ENCODE measurements around the gene BMP8B.
"Not testable (repeated sequence)": the region's sequence is repeated elsewhere in the genome, so short reads cannot be mapped to it uniquely, and the experiment has no call there.

Gene BMP8B, protein sequence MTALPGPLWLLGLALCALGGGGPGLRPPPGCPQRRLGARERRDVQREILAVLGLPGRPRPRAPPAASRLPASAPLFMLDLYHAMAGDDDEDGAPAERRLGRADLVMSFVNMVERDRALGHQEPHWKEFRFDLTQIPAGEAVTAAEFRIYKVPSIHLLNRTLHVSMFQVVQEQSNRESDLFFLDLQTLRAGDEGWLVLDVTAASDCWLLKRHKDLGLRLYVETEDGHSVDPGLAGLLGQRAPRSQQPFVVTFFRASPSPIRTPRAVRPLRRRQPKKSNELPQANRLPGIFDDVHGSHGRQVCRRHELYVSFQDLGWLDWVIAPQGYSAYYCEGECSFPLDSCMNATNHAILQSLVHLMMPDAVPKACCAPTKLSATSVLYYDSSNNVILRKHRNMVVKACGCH

DNA sequence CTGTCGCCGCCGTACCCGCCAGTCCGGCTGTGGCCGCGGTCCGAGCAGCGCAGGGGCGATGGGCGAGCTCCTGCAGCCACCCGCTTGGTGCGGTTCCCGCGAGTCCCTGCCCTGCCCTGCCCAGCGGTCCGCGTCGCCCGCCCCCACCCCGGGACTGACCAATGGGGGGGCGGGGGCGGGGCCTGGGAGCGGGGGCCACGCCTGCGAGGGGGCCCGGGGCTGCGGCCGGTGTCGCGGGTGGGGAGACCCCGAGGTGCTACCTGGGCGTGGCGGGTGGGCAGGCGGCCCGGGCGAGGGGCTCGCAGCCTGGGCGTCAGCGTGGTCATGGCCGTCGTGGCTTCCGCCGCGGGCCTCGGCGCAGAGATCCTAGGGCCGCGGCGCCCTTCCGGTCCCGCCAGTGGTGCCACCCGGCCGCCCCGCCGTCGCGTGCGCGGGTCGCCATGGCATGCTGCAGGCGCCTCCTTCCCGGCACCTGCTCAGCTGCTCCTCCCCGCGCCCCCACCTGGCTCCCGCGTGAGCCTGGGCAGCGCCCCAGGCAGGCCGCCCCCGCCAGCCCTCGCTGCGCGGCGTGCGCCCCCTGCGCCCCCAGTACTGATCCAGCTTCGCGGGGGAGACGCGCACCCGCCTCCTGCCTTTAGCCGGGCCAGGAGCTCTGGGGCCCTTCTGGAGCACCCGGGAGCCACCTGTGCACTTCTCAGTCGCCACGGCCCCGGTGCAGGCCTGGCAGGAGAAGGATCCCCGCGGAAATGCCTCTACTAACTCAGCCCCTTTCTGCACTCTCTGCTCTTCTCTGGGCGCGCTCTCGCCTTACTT is at the start of gene BMP8B:
Gene BMP8B (minus strand): TSS at position 108 of the 813 bp plus-strand sequence. CDS start 380 bp downstream, outside the sequence.
- DNase-seq: no peak

DNA sequence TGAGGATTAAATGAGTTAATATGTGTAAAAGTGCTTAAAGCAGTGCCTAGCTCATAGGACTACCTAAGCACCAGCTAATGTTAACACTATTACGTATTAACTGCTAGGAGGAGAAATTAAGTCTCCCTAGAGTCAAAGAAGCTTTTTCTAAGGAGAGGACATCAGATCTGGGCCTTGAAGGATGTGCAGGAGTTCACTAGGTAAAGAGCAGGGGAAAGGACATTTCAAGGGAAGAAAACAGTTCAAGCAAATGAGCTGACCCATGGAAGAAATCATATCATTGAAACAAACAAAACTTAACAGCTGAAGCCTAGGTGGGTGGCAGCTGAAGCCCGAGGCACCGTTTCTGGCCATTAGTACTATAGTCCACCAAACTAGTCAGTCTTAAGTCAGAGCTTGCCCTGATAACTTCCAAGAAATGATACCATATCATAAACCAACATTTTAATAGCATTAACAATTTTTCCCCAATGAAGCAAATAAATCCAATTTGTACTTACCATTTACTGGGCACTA is 48.0 kb upstream of the BMP8B start:
- no peak for DNase-seq

DNA sequence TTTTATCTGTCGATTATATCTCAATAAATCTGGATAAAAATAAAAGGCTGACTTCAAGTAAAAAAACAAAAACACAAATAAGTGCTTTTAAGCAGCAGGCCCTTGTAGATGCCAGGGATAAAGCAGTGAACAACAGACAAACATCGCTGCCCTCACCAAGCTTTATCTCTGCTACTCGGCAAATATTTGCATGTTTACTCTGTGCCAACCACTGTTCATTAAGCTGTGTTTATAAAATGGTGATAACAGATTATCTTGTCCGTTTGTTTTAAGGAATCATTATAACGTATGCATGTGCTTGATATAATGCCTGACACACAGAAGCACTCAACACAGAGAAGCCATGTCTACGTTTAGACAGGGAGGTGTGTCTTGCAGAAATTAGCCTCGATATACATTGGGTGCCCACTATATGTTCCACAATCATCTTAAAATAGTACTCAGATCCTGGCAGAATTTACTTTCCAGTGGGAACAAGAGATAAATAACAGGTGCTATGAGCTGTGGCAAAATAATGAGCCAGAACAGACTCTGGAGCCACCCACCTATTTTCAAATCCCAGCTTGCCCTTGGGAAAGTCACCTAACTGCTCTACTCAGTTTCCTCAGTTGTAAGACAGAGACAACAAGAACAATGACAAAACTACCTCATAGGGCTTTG is 47.4 kb upstream of the BMP8B start:
- DNase-seq: no peak

DNA sequence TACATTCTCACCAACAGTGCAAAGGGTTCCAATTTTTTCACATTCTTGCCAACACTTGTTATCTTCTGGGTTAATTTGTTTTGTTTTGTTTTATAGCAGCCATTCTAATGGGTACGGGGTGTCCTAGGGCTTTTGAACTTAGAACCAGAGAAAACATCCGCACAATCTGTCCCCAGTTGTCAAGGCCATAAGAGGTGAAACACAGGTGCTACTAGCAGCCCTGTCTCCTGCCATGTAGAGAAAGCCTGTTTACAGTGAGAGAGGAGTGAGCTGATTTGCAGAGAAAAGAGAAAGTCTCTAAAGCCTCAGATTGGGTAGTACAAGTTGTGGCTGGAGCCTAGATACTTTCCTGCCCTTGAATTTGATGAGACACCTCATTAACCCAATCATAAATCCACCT is 46.4 kb upstream of the BMP8B start:
- DNase-seq: no peak

DNA sequence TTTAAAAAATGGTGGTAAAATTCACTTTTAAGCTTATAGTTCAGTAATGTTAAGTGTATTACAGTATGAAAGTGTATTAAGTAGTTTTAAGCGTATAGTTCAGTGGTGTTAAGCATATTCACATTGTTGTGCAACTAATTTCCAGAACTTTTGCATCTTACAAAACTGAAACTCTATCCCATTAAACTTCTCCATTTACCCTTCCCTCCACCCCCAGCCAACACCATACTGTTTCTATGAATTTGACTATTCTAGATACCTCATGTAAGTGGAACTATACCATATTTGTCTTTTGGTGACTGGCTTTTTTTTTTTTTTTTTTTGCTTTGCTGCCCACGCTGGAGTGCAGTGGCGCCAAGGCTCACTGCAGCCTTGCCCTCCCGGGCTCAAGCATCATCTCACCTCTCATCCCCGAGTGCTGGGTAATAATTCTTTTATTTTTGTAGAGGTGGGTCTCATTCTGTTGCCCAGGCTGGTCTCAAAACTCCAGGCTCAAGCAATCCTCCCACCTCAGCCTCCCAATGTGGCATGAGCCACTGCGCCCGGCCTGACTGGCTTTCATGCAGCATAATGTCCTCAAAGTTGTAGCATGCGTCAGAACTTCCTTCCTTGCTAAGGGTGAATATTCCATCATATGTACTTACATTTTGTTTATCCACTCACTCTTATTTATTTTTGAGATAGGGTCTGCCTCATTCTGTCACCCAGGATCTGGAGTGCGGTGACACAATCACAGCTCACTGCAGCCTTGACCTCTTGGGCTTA is 45.1 kb upstream of the BMP8B start:
- no peak for DNase-seq

DNA sequence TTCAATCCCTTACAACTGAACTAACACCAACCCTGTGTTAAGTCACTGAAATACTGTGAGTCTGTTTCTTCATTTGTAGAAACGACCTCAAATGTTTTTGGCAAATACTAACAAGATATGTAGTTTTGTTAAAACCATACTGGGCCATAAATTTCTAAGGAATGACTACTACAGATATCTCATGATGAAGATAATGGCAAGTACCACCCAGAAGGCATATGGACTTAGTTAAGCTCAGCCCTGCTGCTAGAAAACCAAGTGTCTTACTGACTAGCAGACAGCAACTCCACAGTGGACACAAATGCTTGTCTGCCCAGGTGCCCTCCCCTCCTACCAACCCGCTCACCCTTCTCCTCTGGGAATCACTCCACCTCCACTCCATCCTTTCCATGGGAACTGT is 44.5 kb upstream of the BMP8B start:
- DNase-seq: no peak

DNA sequence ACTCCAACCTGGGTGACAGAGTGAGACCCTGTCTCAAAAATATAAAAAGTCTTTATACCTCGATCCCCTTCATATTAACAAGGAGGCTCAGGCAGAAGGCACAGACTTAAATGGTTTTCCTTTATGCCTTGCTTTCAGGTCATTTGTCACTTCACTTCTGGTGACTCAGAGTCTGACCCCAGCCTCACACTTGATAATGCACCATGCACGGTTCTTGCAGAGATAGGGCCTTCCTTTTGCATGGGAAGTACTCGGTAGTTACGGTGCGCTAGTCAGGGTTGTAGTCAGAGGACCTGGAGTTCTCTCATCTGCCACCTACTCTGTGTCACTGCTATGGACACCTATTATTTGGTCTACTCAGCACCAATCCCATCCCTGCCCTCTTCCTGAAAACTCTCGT is 43.6 kb upstream of the BMP8B start:
- no peak for DNase-seq

DNA sequence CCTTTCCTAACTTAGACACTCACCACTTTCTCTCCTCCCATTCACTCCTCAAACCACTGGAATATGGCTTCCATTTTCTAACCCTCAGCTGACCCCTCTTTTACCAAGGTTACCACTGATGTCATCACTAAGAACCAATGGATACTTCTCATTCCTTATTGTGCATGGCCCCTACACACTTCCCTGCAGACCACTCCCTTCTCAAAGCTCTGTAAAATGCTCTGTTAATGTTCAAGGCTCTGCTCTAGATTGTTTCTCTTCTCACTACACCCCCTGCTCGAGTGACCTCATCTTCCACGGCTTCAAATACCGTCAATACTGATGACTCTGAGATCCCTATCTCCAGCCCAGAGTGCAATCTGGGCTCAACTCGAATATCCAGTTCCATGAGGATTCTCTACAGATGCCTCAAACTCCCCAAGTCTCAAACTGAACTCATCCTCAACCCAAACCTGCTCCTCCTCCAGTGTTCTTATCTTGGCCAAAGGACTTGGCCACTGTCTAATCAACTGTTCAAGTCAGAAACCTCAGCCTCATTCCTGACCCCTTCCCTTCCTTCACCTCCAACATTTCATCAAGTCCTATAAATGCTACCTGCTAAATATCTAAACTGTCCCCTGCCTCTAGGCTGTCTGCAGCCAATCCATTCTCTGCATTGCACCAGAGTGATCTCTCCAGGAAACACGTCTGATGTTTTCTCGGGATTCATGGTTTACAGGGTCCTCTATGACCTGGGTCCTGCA is 41.3 kb upstream of the BMP8B start:
- no peak for DNase-seq

DNA sequence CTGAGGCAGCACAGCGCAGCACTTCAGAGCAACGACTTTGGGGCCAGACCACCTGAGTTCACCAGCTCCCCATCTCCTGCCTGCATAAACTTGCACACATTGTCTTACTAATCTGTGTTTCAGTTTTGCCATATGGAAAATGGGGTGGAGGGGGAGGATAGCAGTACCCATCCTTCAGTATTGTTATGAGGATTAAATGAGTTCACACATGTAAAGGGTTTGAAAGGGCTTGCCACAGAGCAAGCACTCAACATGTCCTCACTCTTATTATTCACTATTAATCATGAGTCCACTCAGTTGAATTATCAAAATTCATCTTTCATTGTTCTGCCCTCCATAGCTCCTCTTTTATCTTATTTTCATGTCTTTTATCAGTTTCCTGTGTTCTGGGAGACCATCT is 40.1 kb upstream of the BMP8B start:
- DNase-seq: no peak

DNA sequence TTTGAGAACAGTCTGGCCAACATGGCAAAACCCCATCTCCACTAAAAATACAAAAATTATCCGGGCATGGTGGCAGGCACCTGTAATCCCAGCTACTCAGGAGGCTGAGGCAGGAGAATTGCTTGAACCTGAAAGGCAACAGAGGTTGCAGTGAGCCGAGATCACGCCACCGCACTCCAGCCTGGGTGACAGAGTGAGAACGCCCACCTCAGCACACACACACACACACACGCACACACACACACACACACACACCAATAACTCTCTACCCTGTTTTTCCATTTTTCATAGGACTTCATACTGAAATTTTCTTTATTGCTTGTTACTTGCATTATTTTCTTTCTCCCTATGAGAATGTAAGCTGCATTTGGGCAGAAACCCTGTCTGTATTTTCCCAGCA is 39.6 kb upstream of the BMP8B start:
- DNase-seq: not testable (repeated sequence)

DNA sequence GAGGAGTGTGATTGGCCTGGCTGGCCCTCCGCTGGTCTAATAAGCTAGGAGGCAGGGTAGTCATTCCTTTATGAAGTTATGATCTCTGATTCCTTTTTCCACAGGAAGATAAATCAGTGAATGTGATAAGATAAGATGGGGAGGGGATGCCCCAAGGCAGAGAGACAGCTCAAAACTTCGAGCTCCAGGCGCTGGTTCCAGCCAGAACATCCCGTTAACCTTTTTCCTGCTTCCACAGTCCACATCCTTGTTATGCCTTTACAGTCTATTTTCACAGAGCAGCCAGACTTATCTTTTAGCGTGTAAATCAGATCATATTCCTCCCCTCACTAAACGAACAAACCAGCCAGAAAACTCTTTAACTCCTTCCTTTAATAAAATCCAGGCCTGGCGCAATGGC is 38.5 kb upstream of the BMP8B start:
- DNase-seq: no peak

DNA sequence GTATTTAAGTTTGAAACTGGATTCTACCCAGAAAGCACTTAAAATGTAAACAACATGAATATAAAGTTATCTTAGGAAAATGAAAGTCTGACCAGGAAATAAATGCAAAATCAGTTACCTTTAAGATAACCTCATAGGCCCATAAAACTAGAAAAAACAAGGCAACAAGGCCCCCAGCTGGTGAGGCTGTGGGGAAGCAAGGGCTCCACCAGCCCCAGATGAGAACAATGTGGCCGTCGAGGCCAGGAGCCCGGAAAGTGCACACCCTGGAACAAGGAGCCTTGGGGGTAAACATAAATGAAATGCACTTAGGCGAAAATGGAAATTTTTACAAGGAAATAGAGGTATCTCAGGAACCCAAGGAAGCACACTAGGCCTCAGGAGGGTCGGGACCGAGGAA is 37.9 kb upstream of the BMP8B start:
- DNase-seq: no peak

DNA sequence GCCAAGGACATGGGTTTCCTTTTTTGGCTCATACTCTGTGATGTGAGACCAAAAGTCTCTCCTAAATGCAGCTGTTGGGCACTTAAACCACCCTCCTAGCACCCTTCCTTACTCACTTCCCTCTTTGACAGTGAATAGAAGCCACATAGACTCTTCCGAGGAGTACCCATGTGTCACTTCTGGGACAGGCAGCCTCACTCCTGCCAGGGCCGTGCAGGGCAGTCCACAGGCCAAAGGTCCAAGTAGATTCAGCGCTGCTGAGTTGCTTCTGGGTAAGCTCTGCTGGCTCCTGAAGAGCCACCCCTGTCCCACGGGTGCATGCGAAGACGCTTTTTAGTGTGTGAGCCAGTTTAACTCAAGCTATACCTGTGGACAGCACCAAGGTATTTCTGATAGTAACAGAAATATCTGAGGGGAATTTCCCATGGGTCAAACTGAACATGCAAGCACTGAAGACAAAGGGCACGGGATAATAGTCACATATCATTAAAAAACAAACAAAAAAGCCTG is 36.8 kb upstream of the BMP8B start:
- no peak for DNase-seq

DNA sequence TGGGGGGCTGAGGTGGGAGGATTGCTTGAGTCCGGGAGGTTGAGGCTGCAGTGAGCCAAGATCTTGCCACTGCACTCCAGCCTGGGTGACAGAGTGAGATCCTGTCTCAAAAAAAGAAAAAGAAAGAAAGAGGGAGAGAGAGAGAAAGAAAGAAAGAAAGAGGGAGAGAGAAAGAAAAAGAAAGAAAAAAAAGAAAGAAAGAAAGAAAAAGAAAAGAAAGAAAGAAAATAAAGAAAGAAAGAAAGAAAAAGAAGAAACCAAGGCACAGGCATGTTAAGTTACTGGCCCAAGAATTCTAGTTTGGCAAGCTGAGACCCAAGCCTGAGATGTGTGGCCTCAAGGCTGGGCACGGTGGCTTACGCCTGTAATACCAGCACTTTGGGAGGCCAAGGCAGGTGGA is 34.8 kb upstream of the BMP8B start:
- not testable (repeated sequence) for DNase-seq

DNA sequence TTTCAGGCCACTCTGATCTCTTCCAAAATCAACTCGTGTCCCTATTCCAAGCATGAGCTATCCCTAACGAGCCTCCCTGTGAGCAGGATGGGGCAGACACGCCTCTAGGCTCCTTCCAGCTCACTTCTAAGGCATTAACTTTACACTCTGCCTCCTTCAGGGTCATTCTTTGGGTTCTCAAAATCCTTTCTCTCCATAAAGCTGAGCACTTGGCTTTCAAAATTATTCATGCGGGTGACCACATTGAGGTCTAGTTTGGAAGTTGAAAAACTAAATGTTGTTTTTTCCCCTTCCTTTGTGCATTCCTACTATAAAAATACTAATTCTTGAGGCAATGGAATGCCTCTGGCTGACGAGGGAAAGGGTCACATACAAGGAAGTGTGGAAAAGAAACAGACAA is 33.5 kb upstream of the BMP8B start:
- no peak for DNase-seq

DNA sequence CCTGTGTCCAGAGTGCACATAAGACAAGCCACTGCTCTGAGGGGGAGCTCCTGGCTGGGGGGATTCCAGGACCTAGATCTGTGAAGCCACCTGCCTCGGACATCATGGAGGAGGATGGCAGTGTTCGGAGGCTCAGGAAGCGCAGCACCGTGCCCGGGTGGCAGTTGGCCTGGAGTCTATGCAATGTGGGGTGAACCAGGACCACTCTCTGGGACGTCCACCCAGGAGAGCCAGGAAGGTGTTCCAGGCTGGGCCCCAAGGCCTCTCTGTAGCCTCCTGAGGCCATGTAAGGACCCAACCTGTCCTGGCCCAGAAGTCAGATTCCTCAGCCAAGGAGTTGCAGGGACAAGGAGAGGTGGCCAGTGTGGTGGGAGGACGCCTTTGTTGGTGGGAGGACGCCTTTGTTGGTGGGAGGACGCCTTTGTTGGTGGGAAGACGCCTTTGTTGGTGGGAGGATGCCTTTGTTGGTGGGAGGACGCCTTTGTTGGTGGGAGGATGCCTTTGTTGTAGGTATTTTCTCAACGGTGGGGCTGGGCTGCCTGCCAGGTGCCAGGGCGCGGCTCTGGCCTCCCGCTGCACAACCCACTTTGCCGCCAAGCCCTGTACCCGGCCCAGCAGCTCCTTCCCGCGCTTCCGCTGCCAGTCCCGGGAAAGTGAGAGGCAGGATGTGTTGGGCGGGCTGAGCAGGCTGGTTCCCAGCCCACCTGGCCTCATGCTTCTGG is 30.6 kb upstream of the BMP8B start:
- DNase-seq: no peak

DNA sequence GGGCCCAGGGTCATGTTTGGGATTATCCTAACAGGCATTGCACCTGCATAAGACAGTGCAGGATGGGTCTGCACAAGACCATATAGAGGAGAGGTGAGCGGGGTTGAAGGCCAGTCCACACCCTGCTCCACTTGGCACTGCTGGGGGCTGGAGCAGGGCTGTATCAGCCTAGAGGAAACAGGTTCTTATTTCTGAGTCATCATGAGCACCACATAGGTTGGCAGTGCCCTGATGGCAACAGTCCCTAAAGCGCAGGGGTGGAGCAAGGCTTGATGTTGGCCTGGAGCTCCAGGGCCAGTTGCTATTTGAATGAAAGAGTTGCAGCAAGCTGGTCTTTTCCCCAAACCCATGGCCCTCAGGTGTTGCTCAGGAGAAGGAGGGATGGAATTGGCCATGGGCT is 29.8 kb upstream of the BMP8B start:
- no peak for DNase-seq

DNA sequence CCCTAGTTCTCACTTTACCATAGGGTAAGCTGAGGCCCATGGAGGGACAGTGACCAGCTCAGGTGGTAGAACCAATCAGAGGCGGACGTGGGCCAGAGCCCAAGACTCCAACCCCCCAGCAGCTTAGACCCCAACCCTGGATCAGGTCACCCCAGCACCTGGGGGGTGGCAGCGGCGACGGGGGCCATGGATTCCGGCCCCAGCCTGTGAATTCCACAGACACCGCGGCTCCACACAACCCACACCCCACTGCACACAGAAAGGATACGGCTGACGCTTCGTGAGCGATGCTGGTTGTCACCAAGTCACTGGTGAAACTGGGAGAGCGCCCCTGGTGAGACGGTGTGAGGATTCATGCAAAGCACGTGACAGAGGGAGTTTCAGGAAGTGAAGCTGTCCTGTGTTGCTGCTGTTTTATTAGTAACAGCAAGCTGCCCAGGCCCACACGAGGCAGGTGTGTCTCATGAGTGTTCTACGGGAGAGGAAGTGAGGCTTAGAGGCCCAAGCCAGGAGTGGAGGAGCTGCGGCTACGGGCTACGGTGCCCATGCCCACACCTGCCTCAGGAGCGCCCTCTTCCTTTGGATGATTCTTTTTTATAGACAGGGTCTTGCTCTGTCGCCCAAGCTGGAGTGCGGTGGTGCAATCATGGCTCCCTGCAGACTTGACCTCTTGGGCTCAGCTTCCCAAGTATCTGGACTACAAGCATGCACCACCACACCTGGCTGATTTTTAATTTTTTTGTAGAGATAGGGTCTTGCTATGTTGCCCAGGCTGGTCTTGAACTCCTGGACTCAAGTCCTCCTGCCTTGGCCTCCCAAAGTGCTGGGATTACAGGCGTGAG is 28.6 kb upstream of the BMP8B start:
- not testable (repeated sequence) for DNase-seq

DNA sequence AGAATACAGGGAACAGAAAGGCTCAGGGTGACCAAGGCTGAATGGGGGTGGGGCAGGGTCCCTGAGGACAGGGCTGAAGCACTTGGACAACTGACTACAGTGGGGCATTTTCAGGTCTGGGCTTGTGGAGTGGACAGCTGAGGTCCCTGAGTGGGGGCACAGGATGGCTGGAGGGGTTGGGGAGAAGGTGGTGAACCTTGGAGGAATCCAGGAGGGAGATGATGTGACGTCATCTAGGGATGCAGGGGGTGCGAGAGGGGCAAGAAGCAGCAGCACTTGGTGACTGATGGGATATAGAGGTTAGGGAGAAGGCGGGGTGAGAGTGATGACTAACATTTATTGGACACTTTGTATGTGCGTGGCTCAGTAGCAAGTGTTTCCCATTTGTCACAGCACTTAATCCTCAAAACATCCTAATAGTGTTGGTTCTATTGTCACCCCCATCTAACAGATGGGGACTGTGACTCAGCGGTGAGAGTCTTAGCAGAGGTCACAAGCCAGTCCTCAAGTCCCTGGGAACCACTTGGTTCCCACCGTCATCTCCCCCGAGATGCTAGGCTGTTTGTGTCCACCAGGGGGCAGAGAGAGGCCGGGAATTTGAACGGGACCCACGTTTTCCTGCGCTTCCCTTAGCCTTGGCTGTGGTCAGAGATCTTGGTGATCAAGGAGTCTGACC is 27.9 kb upstream of the BMP8B start:
- DNase-seq: no peak

Data from cortex of kidney (tissue), 1 donor.